ENCODE data around the gene TNNT3. TPM values are rescaled to one million over a fixed set of nuclear protein-coding genes. Genes with fewer than 3 reads are reported as not detected.
"Not testable (repeated sequence)": the region's sequence is repeated elsewhere in the genome, so short reads cannot be mapped to it uniquely, and the experiment has no call there.

TNNT3 gene
- total RNA-seq, 1 donor: not detected

DNA sequence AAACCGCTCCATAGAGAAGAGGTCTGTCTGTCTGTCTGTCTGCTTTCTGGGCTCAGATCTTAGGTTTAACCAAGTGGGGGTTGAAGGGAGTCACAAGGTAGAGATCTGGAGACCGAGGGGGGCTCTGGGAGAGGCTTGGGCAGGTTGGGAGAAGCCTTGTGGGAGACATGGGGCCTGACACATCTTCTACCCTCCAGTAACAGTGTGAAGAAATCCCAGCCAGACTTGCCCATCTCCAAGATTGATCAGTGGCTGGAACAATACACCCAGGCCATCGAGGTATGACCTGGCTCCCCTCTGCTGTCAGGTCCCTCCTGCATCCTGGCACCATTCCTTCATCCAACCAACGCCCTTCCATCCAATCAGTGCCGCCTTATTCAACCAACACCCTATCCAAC lies 35.2 kb upstream of the TNNT3 start:
- DNase-seq (ENCODE audit: low read depth): no peak
- no peak overlapping the region for H3K4me3 ChIP-seq (ENCODE audit: low read depth, low read length)
- TF ChIP-seq, protein P1, sequence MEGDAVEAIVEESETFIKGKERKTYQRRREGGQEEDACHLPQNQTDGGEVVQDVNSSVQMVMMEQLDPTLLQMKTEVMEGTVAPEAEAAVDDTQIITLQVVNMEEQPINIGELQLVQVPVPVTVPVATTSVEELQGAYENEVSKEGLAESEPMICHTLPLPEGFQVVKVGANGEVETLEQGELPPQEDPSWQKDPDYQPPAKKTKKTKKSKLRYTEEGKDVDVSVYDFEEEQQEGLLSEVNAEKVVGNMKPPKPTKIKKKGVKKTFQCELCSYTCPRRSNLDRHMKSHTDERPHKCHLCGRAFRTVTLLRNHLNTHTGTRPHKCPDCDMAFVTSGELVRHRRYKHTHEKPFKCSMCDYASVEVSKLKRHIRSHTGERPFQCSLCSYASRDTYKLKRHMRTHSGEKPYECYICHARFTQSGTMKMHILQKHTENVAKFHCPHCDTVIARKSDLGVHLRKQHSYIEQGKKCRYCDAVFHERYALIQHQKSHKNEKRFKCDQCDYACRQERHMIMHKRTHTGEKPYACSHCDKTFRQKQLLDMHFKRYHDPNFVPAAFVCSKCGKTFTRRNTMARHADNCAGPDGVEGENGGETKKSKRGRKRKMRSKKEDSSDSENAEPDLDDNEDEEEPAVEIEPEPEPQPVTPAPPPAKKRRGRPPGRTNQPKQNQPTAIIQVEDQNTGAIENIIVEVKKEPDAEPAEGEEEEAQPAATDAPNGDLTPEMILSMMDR (IDR thresholded peaks at IDR 0.05; ENCODE audit: insufficient read depth, low read depth, low read length): no peak

DNA sequence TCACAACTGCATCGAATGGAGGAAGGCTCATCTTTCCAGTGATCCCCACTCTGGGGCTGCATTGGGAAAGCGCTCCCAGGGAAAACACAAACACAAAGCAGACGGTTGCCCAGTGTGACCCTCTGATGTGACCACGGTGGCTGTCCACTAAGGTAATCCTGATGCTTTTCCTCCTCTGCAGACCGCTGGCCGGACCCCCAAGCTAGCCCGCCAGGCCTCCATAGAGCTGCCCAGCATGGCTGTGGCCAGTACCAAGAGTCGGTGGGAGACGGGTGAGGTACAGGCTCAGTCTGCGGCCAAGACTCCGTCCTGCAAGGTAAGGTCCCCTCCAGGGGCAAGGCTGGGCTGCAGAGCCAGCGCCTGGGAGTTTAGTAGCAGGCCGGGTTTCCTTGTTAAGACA lies 33.0 kb upstream of the TNNT3 start:
- H3K4me3 ChIP-seq (ENCODE audit: low read depth, low read length); DNase-seq (ENCODE audit: low read depth): not testable (repeated sequence)

DNA sequence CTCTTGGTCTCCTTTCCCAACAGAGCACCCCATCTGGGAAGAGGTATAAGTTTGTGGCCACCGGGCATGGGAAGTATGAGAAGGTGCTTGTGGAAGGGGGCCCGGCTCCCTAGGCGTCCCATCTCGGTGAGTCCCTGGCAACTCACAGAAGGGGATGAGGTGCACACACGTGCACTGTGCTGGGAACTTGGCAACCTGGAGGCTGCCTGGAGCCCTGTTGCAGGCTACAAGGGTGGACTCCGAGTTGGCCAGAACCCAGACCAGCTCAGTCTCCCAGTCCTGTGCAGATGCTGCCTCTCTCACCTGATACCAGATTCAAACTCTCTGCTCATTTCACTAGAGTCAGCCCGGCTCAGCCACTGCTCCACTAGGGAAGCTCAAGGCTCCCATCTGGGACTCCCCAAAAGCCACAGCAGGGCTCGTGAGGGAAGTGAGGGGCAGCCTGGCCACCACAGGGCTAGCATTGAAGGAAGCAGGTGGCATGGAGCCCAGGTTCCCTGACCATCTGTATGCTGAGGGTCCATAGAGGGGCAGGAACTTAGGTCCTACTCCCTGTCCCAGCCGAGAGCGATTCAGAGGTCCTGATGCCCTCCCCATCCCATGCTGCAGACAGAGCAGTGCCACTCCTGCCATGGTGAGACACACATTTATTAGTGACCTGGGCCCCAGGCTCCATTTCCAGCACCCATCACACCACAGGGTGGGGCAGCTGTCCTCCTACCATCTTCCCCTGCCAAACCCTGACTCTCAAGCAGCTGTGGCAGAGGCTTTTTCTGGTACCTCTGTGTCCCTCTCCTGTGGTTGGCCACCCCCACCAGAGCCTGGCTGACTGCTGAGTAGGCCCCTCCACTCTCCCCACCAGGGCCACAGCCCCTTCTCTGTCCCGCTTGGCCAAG lies 31.8 kb upstream of the TNNT3 start:
- H3K4me3 ChIP-seq (ENCODE audit: low read depth, low read length): no peak overlapping the region
- TF ChIP-seq, protein P1 (IDR thresholded peaks at IDR 0.05; ENCODE audit: insufficient read depth, low read depth, low read length): no peak
- no peak for DNase-seq (ENCODE audit: low read depth)

DNA sequence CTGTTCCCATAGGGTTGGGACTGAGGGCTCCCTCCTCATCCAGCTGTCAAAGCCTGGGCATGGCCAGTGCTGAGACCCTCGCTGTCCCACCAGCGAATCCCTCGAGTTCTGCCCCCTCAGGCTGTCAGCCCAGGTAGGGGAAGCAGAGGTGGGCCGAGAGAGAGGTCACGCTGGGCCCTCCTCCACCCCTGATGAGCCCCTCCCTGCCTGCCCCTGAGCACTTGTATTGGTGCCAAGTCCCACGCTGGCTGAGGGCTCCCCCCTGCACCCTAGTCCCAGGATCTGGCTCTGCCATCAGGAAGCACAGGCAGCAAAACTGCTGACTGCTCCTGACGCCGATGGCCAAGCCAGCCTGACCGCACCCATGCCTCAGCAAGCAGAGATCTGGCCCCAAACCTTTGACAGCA lies 31.2 kb upstream of the TNNT3 start:
- DNase-seq (ENCODE audit: low read depth): no peak
- no peak overlapping the region for H3K4me3 ChIP-seq (ENCODE audit: low read depth, low read length)
- TF ChIP-seq, protein P1 (IDR thresholded peaks at IDR 0.05; ENCODE audit: insufficient read depth, low read depth, low read length): no peak

DNA sequence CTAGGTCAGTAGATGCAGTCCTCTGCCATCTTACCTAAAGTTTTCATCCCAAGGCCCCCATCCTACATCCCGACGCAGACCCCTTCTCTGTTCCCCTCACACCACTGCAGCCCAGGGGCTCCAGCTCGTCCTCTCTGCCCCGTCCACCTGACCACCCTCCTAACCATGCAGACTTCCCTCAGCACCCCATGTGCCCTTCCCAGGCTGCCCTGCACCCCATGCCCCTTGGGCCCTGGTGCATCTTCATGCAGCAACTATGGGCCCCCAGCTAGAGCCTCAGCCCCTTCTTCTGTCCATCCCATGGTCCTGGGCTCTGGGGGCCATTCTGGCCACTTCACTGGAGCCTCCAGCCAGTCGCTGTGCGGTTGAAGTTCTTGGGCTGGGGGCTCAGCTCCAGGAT lies 30.7 kb upstream of the TNNT3 start:
- no peak overlapping the region for H3K4me3 ChIP-seq (ENCODE audit: low read depth, low read length)
- no peak for DNase-seq (ENCODE audit: low read depth)
- TF ChIP-seq, protein P1 (IDR thresholded peaks at IDR 0.05; ENCODE audit: insufficient read depth, low read depth, low read length): no peak

DNA sequence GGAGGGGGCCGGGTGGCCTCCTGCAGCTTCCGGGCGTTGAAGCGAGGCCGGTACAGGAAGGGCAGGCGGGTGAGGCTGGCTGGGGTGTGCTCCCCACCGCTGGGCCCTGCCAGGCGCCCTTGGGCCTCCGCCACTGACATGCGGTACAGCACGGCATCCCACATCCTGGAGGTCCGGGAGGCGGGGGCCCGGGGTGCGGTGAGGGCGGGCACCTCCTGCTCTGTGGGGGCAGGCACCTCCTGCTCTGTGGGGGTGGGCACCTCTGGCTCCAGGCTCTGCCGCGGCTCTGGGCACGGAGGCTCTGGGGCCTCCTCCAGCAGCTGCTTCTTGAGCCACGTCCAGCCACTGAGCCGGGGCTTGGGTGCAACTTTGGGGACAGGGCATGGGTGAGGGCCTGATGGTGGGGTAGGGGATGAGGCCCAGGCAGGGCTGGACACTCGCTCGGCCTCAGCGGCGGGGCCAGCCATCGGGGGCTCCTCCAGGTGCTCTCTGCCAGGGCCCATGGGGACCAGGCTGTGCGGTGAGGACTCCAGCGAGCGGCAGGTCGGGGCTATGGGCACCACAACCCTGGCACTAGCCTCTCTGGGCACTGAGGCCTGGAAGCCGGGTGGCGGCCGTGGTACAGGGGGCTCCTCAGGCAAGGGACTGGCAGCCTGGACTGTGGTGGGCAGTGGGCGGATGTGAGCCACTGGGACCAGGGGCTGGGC lies 30.1 kb upstream of the TNNT3 start:
- DNase-seq (ENCODE audit: low read depth): no peak
- TF ChIP-seq, protein P1 (IDR thresholded peaks at IDR 0.05; ENCODE audit: insufficient read depth, low read depth, low read length): no peak
- no peak overlapping the region for H3K4me3 ChIP-seq (ENCODE audit: low read depth, low read length)
